ENCODE data around the gene GALNT11.

DNA sequence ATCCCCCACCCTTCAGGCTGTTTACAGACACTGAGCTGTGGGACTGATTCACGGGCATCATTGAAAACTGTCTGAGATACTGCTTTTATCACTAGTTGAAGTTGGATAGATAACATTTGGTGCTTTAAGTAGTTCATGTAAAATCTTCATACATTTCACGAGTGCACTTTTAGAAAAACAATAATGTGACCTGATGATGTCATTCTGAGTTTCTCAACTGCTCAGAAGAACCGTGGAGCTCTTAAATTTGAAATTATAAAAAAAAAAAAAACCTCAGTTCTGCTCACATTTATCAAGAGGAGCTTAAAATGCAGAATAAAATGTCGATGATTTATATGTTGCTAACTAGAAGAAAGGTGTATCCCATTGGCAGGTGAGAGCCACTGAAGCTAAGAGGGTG, 81.5 kb downstream of the GALNT11 start:
- TF ChIP-seq, protein P1, sequence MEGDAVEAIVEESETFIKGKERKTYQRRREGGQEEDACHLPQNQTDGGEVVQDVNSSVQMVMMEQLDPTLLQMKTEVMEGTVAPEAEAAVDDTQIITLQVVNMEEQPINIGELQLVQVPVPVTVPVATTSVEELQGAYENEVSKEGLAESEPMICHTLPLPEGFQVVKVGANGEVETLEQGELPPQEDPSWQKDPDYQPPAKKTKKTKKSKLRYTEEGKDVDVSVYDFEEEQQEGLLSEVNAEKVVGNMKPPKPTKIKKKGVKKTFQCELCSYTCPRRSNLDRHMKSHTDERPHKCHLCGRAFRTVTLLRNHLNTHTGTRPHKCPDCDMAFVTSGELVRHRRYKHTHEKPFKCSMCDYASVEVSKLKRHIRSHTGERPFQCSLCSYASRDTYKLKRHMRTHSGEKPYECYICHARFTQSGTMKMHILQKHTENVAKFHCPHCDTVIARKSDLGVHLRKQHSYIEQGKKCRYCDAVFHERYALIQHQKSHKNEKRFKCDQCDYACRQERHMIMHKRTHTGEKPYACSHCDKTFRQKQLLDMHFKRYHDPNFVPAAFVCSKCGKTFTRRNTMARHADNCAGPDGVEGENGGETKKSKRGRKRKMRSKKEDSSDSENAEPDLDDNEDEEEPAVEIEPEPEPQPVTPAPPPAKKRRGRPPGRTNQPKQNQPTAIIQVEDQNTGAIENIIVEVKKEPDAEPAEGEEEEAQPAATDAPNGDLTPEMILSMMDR (IDR thresholded peaks at IDR 0.05; ENCODE audit: insufficient read depth, low read depth, low read length): no peak
- no peak for TF ChIP-seq EZH2 (IDR thresholded peaks at IDR 0.05; ENCODE audit: insufficient read depth, low read length)

Measured in astrocyte (in vitro differentiated cells and primary cell).